ENCODE measurements around the gene PHYKPL. TPM values are rescaled to one million over a fixed set of nuclear protein-coding genes. Genes with fewer than 3 reads are reported as not detected.

The PHYKPL gene
- total and polyA plus RNA-seq, 2 of the 13 experiments (the other 11 are each of a cell fraction or from before 2014, with no cell fraction given) = 18.0 to 78.6 TPM

- 0 out of 2 replicates have a peak, but pooled peaks have one; percentile 29 for TF ChIP-seq SNAPC5 (CRISPR knock-in tag; IDR thresholded peaks at IDR 0.05; ENCODE audit: borderline replicate concordance)
- TF ChIP-seq ZNF773 (CRISPR knock-in tag; IDR thresholded peaks at IDR 0.05; ENCODE audit: borderline replicate concordance) = no peak
Measured at GRCh38 chr5:178206166-178207101, 26.2 kb downstream of the PHYKPL start (continued).

- DNase-seq (ENCODE audit: low spot score) (no peak), ATAC-seq (no peak), FAIRE-seq (no peak)
- peak overlapping the region; percentile 36 for H3K27ac ChIP-seq (ENCODE audit: extremely low read length, insufficient read depth, low read length)
- peaks cover 39% of the 10 kb centered on the region for H4K20me1 ChIP-seq (ENCODE audit: insufficient read depth, low read length)
- H3K4me2 ChIP-seq (ENCODE audit: low read depth, low read length) = peak overlapping the region; percentile 89
- H3K36me3 ChIP-seq (replicated peaks in 1 of 2; ENCODE audit: control insufficient read depth in 1 of 2, insufficient read depth in 2 of 2, low read length in 2 of 2) = peaks cover 12 to 47% of the 10 kb centered on the region in 2 experiments
- no peak overlapping the region for H2AFZ ChIP-seq (ENCODE audit: low read length)
- ChIA-PET POLR2A (interaction anchor here (2.8 kb wide), 1 partner anchor 26 kb away, joined by 12 read pairs; the partner anchor contains the start of gene PHYKPL), CTCF (ENCODE audit: low intra/inter-chr PET ratio, low total read pairs) (no interaction called here)
- peak overlapping the region; percentile 95 for H3K9ac ChIP-seq (ENCODE audit: insufficient read depth, low read depth, low read length)
- TF ChIP-seq AKAP8 (CRISPR knock-in tag; IDR thresholded peaks at IDR 0.05) (0 out of 2 replicates have a peak, but pooled peaks have one; percentile 4), ZNF687 (CRISPR knock-in tag; IDR thresholded peaks at IDR 0.05) (no peak), SSRP1 (CRISPR knock-in tag; IDR thresholded peaks at IDR 0.05) (peak; percentile 80; the same call in 1 of the 2 replicates), ZFP90 (CRISPR knock-in tag; IDR thresholded peaks at IDR 0.05; ENCODE audit: borderline replicate concordance) (no peak), ZMYM3 (CRISPR knock-in tag; IDR thresholded peaks at IDR 0.05) (no peak), NFKBIZ (CRISPR knock-in tag; IDR thresholded peaks at IDR 0.05) (0 out of 2 replicates have a peak, but pooled peaks have one; percentile 37), KLF16 (CRISPR knock-in tag; IDR thresholded peaks at IDR 0.05) (0 out of 4 replicates have a peak, but pooled peaks of 1 of the 2 experiments have one; percentile 0), ZNF234 (CRISPR knock-in tag; conservative IDR thresholded peaks at IDR 0.05) (no peak), ARID4A (CRISPR knock-in tag; IDR thresholded peaks at IDR 0.05; ENCODE audit: borderline replicate concordance) (0 out of 2 replicates have a peak, but pooled peaks have one; percentile 9), POLR2AphosphoS5 (IDR thresholded peaks at IDR 0.05; ENCODE audit: low read depth, low read length) (0 out of 2 replicates have a peak, but pooled peaks have one; percentile 1)
- peak overlapping the region; percentile 80 to 95 (median 90) for H3K4me3 ChIP-seq (replicated peaks in 1 of 3; ENCODE audit: insufficient read depth in 1 of 3, low read depth in 2 of 3, low read length in 3 of 3)
- 2% methylated on average over 5 of the region's 5 CpGs for WGBS (ENCODE audit: low lambda C conversion rate)
- H3K9me3 ChIP-seq (ENCODE audit: low read length) = no peaks in the 10 kb centered on the region
- H3K79me2 ChIP-seq (ENCODE audit: insufficient read depth, low read length) = peaks cover 35% of the 10 kb centered on the region
- no TSS peak for BruUV-seq (replicated peaks)
- no peaks in the 10 kb centered on the region; a peak in 1 of 5 replicates for H3K27me3 ChIP-seq (ENCODE audit: control insufficient read depth in 1 of 2, insufficient read depth in 2 of 2, low read length in 2 of 2)
- H3K4me1 ChIP-seq (ENCODE audit: insufficient read depth, low read length) = peaks cover 39% of the 10 kb centered on the region
- in situ Hi-C loops (cut with HindIII; ENCODE audit: extremely low pct_ligation_motif_present, low pct_unique_long_range_greater_than_20kb) (no loop called here), intact Hi-C loops (cut with micrococcal nuclease; ENCODE audit: unreplicated experiment) (no loop called here)
Measured at GRCh38 chr5:178205749-178206047, 26.9 kb downstream of the PHYKPL start.
